Measurements from ENCODE around the gene GPATCH1. TPM values are rescaled to one million over a fixed set of nuclear protein-coding genes. Genes with fewer than 3 reads are reported as not detected.
"Not testable (repeated sequence)": the region's sequence is repeated elsewhere in the genome, so short reads cannot be mapped to it uniquely, and the experiment has no call there.

The GPATCH1 gene, protein sequence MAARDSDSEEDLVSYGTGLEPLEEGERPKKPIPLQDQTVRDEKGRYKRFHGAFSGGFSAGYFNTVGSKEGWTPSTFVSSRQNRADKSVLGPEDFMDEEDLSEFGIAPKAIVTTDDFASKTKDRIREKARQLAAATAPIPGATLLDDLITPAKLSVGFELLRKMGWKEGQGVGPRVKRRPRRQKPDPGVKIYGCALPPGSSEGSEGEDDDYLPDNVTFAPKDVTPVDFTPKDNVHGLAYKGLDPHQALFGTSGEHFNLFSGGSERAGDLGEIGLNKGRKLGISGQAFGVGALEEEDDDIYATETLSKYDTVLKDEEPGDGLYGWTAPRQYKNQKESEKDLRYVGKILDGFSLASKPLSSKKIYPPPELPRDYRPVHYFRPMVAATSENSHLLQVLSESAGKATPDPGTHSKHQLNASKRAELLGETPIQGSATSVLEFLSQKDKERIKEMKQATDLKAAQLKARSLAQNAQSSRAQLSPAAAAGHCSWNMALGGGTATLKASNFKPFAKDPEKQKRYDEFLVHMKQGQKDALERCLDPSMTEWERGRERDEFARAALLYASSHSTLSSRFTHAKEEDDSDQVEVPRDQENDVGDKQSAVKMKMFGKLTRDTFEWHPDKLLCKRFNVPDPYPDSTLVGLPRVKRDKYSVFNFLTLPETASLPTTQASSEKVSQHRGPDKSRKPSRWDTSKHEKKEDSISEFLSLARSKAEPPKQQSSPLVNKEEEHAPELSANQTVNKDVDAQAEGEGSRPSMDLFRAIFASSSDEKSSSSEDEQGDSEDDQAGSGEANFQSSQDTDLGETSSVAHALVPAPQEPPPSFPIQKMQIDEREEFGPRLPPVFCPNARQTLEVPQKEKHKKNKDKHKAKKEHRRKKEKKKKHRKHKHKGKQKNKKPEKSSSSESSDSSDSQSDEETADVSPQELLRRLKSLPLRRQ
- total RNA-seq = 5.4 and 6.2 TPM in 2 replicates
- polyA plus RNA-seq (2012) = 4.9 TPM

DNA sequence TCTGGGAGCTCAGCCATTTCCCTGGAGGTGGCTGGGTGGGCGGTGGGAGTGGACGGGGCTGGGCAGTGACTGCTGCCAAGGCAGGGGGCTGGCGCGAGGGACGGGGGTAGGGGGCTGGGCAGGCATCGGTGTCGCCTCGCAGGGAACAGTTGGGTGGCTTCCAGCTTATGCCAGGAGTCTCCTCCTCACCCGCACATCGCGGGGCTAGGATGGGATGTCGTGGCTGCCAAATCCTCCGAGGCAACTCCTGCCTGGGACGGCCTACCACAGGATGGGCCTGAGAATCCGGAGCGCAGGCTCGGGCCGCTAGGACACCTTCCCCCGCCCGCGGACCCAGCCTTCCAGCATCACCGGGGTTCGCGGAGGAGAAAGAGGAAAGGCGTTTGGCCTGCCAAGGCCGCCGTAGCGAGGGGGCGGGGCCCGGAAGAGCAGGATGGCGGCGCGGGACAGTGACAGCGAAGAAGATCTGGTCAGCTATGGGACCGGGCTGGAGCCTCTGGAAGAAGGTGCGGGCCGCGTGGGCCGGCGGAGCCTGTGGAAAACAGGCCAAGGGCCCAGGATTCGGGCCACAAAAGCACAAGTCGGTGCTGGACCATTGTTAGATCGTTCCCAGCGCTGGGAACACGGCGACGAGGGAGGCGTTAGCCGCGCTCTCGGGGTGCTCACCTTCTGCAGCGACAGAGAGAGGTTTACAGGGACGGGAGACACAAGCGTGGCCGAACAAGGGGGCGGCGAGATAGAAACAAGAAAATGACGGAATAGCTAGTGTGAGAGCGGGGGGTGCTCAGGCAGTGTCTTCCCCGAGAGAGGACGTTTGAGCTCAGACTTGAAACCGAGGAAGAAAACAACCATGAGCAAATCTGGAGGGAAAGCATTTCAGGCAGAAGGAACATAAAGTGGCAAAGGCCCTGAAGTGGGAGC lies at the start of gene GPATCH1:
Gene GPATCH1, plus strand, starts transcription at position 421 of the 921 bp plus-strand sequence. Its CDS starts 13 bp downstream, at position 434.
- DNase-seq (ENCODE audit: low read depth) = peak; percentile 88

DNA sequence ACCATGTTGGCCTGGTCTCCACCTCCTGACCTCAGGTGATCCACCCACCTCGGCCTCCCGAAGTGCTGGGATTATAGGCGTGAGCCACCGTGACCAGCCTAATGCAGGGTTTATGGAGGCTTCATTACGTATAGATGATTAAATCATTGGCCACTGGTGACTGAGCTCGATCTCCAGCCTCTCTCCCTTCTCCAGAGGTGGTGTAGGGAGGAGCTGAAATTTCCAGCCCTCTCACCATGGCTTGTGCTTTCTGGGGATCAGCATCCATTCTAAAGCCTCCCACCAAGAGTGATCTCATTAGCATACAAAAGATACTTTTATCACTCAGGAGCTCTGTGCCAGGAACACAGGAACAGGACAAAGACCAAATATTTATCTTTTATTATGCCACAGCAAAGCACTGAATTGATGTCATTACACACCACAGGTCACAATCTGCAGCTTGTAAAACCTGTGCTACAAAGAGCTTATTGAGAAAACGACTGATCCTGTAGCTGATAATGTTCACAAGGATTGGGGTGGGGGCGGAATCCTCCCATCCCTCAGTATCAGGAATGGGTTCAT lies 48.7 kb upstream of the GPATCH1 start:
- DNase-seq (ENCODE audit: low read depth) = no peak

DNA sequence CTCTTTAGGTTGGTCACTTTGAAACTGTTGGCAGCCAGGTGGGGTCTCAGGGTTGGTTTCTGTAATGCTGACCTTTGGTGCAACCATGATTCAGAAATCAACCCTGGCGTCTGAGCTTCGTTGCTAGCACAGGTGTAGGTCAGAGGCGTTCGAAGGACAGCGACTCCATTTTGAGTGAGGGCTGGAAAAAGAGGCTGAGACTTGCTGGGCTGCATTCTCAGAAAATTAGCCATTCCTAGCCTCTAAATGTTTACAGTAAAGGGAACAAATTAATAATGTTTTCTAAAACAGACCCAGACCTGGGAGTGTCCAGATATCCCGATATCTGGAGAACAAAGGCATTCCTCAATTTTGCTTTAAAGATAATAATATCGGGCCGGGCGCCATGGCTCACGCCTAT lies 45.5 kb upstream of the GPATCH1 start:
- no peak for DNase-seq (ENCODE audit: low read depth)

DNA sequence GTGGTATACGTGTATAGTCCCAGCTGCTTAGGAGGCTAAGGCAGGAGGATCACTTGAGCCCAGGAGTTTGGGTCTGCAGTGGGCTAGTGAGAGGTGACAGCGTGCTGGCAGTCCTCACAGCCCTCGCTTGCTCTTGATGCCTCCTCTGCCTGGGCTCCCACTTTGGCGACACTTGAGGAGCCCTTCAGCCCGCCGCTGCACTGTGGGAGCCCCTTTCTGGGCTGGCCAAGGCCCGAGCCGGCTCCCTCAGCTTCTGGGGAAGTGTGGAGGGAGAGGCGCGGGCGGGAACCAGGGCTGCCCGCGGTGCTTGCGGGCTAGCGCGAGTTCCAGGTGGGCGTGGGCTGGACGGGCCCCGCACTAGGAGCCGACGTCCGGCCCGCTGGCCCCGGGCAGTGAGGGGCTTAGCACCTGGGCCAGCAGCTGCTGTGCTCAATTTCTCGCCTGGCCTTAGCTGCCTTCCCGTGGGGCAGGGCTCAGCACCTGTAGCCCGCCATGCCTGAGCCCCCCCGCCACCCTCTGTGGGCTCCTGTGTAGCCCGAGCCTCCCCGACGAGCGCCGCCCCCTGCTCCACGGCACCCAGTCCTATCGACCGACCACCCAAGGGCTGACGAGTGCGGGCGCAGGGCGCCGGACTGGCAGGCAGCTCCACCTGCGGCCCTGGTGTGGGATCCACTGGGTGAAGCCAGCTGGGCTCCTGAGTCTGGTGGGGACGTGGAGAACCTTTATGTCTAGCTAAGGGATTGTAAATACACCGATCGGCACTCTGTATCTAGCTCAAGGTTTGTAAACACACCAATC lies 44.4 kb upstream of the GPATCH1 start:
- not testable (repeated sequence) for DNase-seq (ENCODE audit: low read depth)

DNA sequence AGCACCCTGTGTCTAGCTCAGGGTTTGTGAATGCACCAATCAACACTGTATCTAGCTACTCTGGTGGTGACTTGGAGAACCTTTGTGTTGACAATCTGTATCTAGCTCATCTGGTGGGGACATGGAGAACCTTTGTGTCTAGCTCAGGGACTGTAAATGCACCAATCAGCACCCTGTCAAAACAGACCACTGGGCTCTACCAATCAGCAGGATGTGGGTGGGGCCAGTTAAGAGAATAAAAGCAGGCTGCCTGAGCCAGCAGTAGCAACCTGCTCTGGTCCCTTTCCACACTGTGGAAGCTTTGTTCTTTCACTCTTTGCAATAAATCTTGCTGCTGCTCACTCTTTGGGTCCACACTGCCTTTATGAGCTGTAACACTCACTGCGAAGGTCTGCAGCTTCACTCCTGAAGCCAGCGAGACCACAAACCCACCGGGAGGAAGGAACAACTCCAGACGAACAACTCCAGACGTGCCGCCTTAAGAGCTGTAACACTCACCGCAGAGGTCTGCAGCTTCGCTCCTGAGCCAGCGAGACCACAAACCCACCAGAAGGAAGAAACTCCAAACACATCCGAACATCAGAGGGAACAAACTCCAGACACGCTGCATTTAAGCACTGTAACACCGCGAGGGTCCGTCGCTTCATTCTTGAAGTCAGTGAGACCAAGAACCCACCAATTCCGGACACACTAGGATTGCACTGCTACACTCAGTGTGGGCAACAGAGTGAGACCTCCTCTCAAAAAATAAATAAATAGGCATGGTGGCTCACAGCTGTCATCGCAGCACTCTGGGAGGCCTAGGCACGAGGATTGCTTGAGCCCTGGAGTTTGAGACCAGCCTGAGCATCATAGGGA lies 43.6 kb upstream of the GPATCH1 start:
- not testable (repeated sequence) for DNase-seq (ENCODE audit: low read depth)

DNA sequence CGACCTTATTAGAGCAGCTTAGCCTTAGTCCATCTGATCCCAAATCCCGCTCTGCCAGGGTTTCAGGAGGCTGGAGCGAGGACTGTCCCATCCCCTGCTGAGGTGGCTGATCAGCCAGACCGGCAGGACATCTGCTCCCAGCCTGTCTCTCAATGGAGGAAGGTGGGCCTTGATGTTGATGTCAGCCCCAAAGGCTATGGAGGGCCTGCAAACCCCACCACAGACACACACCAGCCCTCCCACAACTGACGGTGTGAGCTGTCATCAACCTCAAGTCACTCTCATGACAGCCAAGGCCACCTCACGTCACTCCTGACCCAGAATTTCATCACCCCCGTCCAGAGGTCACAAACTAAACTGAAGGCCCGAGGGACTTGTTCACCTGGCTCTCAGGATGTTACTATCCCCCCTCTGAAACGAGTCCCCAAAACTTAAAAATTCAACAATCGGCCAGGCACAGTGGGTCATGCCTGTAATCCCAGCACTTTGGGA lies 41.8 kb upstream of the GPATCH1 start:
- no peak for DNase-seq (ENCODE audit: low read depth)

DNA sequence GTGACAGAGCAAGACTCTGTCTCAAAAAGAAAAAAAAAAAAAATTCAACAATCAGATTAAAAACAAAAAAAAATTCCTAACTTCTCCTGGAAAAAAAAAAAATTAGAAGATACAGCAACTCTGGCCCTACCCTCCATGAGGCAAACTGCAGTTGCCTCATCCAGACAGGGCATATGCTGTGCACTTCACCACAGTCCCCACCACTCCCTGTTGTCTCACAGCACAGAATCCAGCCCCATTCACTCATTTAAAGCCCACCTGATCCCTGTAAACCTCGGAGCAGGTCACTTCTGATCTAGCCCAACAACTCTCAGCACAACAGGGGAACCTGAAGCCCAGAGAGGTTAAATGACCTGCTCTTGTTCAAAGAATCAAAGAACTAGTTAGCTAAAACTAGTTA lies 41.2 kb upstream of the GPATCH1 start:
- DNase-seq (ENCODE audit: low read depth) = no peak

DNA sequence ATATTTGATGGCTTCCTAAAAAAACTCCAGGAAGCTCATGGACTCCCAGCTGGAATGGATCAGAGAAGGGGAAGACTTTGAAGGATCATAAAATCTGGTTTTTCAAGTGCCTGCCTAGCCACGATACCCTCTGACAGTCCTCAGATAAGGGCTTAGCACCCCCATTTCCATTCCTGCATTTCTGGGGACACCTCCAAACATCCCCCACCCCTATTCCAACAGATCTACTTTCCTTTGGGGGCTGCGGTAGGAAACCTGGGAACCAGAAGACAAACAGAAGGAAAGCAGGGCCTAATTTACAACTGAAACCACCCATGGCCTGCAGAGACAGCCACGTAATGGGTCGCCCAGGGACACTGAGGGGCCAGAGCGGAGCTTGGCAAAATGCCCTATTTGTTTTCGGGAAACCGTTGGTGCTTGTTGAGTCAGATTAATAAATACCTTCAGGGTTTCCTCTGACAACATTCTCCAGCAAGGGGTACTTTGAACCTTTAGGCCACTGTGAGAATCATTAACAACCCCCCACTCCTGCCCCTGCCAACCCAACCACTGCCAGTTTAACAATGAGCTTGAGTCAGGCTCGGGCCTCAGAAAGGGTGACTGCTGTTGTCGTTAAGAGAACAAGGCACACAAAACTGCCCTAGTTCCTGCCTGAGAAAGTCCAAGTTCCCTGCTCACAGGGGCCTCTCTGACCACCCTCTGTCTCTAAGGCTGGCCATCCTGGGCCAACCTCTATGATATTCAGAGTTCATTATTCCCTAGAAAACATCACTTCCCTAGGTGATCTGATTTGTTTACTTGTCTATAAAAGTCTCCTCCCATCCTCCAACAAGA lies 39.8 kb upstream of the GPATCH1 start:
- no peak for DNase-seq (ENCODE audit: low read depth)

DNA sequence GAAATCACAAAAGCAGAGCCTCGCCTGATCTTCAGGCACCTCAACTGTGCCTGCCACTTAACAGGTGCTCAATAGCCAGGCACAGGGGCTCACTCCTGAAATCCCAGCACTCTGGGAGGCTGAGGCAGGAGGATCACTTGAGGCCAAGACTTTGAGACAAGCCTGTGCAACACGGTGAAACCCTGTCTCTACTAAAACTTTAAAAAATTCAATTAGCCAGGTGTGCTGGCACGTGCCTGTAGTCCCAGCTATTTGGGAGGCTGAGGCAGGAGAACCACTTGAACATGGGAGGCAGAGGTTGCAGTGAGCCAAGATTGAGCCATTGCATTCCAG lies 39.2 kb upstream of the GPATCH1 start:
- not testable (repeated sequence) for DNase-seq (ENCODE audit: low read depth)

DNA sequence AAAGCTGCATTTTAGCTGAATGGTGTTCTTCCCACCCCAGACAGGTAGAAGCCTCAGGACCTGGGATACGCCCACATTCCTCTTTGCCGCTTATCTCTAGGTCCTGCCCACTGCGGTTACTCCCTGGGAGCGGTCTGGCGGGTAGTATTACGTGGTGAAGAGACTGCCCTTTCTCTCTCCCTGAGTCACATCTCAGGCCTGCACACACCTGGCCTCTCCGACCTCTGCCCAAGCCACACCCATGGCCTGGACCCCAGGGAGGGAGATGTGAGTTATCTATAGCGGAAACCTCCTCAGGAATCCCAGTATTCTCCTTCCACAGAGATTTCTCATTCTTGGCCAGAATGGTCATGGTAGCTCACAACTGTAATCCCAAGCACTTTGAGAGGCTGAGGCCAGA lies 33.6 kb upstream of the GPATCH1 start:
- DNase-seq (ENCODE audit: low read depth) = peak; percentile 18

DNA sequence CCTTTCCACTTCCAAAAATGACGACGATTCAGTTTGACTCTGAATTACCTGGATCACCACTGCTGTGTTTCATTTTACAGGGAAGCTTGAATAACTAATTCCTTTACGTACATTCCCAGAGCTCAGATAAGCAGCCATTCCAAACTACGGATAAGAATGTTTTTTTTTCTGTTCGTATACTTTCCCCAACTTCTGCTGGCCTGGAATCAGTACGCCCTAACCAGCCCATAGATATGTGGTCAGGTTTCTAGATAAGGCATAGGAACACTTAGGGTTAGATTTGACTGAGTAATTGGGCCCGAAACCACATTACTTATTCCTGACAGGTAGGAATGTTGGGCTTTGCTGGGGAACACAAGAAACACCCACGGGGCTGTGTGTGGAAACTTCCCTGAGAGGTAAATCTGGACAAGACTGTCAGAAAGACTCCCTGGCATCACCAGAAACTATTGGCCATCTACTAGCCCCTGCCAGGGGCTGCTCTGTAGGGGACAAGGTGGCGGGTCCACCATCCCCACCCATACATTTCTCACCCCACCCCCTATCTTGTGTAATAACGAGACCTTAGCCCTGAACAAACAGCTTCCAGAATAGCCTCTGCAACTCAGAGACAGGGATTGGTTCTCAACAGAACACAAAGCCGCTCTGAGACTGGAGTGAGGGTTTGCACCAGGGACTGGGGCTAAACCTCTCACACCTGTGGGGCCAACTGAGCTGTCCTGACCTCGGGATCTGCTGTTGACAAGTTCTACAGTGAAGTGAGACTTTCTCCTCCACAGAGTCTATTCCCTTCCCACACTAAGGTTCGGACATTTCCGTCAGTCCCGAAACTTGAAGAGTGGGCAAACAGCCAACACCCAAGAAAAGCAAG lies 31.9 kb upstream of the GPATCH1 start:
- DNase-seq (ENCODE audit: low read depth) = no peak

DNA sequence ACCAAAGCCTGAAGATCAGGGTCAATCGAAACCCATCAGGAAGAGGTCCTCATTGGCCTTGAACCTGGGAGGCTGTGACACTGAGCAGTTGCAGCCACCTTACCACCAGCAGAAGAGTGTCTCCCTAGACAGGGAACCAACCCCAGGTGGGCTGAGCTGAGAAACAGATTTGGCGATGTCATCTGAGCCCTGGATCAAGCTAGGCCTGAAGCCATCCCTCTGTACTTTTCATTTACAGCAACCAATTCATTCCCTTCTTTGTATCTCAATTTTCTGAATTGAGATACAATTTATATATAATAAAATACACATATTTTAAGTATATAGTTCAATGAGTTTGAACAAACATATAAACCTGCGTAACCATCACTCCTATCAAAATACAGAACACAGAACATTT lies 30.9 kb upstream of the GPATCH1 start:
- no peak for DNase-seq (ENCODE audit: low read depth)

DNA sequence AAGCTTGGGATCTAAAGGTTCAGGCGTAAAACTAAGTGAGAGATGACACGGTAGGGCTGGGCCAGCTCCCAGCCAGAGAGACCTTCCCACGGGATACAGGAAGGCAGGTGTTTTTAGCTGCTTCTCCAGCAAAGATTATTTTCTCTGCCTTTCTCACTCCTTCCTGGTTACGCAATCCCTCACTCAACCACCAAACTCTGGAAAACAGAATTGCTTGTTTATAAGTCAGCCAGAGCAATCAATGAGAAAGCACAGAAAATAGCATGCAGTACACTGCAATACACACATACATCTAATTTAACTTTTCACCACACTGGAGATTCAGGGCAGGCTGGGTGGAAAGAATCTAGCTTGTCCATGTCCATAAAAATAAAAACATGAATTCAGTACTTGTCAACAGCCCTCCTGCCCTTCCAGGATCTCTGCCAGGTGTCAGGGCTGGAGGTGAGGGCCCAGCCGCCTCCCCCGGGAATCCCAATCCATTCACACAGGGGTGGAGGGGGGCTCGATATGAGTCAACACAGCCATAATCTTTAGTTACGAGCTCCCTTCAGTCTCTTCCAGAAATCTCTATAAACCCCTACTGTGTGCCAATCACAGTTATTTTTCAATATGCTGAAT lies 28.5 kb upstream of the GPATCH1 start:
- DNase-seq (ENCODE audit: low read depth) = peak; percentile 46

DNA sequence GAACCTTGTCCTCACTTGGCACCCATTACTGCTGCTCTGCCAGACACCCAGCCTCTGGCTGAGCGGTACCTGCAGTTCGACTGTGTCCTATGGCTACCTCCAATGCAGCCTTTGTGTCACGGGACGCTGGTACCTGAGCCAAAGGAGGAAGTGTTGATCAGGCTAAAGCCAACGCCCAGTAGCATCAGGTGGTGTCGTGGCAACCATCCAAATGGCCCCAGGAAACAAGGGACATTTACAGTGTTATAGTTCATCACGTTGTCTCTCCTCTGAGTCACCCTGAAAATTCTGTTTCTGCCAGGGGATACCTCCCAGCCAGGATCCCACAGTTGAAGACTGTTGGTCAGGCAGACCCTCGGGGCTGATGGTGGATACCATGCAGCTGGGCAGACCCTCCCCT lies 26.4 kb upstream of the GPATCH1 start:
- DNase-seq (ENCODE audit: low read depth) = no peak

DNA sequence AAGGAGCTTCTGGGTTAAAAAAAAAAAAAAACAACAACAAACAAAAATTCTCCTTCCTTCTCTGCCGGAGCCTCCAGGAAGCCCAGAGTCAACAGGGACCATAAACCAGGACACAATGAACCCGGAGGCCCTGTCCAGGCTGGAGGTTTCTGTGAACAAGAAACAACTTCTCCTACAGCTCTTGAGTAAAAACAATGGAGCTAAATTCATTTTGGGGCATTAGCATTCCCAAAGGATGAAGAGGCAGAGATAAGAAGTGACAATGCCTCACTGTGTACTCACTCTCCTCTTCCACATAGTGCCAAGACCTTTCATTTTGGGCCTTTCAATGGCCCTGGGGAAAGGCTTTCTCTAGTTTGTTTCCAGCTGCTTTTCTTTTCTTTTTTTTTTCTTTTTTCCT lies 25.3 kb upstream of the GPATCH1 start:
- DNase-seq (ENCODE audit: low read depth) = no peak

DNA sequence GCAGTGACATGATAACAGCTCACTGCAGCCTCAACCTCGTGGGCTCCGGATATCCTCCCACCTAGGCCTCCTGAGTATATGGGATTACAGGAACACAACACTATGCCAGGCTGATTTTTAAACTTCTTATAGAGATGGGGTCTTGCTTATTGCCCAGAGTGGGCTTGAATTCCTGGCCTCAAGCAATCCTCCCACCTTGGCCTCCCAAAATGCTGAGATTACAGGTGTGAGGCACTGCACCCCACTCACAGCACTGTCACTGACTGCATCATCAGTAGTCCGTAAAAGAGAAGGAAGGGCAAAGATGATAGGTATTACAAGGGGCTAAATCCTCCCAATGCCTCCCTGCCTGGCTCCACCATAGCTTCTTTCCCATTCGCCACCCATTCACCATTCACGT lies 20.4 kb upstream of the GPATCH1 start:
- DNase-seq (ENCODE audit: low read depth) = no peak

DNA sequence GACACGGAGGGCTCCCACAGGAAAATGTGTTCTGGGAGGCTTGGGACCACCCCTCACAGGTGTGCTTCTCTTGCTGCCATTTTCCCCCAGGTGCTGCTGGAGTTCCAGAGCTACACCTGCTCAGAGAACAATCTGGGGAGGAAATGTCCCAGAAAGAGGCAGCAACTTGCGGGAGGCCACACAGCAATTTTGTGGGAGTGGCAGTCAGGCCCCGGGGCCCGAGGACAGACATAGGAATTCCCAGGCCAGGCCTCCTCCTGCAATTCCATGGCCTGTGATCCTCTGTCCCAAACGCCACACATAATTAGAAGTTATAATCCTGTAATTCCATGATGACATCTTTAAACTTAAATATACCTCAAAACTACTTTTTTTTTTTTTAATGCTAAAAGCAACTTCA lies 18.1 kb upstream of the GPATCH1 start:
- DNase-seq (ENCODE audit: low read depth) = no peak
